ENCODE results near the gene RAB11FIP3.

The RAB11FIP3 gene

DNA sequence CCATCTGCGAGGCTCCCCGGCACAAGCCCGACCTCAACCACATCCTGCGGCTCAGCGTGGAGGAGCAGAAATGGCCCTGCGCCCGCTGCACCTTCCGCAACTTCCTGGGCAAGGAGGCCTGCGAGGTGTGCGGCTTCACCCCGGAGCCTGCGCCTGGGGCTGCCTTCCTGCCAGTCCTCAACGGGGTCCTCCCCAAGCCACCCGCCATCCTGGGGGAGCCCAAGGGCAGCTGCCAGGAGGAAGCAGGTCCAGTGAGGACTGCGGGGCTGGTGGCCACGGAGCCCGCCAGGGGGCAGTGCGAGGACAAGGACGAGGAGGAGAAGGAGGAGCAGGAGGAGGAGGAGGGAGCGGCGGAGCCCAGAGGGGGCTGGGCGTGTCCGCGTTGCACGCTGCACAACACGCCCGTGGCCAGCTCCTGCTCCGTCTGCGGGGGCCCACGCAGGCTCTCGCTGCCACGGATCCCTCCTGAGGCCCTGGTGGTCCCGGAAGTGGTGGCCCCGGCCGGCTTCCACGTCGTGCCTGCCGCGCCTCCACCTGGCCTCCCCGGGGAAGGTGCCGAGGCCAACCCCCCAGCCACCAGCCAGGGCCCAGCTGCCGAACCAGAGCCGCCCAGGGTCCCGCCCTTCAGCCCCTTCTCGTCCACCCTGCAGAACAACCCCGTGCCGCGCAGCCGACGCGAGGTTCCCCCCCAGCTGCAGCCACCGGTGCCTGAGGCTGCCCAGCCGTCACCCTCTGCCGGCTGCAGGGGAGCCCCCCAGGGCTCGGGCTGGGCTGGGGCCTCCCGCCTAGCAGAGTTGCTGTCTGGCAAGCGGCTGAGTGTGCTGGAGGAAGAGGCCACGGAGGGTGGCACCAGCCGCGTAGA lies 121.7 kb downstream of the RAB11FIP3 start:
- in situ Hi-C loops (cut with HindIII; ENCODE audit: low sequenced_read_pairs), result loop anchor here (25.0 kb wide), 1 partner anchor 90 kb away; the partner anchor contains the start of genes MCRIP2, METTL26, WDR90 and WFIKKN1

DNA sequence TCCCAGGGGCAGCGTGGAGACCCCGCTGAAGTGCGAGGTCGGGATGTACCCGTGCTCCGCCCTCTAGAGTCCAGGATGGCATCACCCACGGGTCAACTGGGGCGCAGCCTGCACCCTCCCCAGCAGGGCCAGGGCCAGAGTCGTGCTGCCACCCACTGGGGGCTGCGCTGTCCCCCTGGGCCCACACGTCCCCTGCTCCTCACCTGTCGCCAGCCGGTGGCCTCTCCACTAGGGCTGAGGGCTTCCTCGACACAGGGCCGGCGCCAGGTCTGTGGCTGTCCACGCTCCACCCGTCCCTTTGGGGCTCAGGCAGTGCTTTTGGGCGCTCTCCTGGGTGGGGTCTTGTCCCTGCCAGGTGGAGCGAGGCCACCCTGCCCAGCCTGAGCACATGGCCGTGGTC lies 123.1 kb downstream of the RAB11FIP3 start:
- in situ Hi-C loops (cut with HindIII; ENCODE audit: low sequenced_read_pairs), result loop anchor here (25.0 kb wide), 1 partner anchor 89 kb away; the partner anchor contains the start of genes MCRIP2, METTL26, WDR90 and WFIKKN1

- in situ Hi-C loops (cut with HindIII; ENCODE audit: low sequenced_read_pairs), result loop anchor here (25.0 kb wide), 1 partner anchor 88 kb away; the partner anchor contains the start of genes MCRIP2, METTL26, WDR90 and WFIKKN1
Measured at GRCh38 chr16:549544-550263, 124.3 kb downstream of the RAB11FIP3 start.

DNA sequence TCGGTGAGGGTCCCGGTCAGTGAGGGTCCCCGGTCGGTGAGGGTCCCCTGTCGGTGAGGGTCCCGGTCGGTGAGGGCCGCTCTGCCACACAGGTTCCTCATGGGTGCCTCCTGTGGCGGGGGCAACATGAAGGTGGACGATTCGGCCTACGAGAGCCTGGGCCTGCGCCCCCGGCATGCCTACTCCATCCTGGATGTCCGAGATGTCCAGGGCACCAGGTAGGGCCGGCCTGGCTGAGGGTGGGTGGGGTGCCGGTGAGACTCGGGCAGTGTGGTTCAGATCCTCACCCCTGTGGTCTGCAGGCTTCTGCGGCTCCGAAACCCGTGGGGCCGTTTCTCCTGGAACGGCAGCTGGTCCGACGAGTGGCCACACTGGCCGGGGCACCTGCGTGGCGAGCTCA lies 125.8 kb downstream of the RAB11FIP3 start:
- in situ Hi-C loops (cut with HindIII; ENCODE audit: low sequenced_read_pairs), result no loop called here

- in situ Hi-C loops (cut with HindIII; ENCODE audit: low sequenced_read_pairs), result no loop called here
Measured at GRCh38 chr16:552171-552570, 126.7 kb downstream of the RAB11FIP3 start.

GRCh38 chr16:553601-554296 lies 128.3 kb downstream of the RAB11FIP3 start:
- in situ Hi-C loops (cut with HindIII; ENCODE audit: low sequenced_read_pairs), result no loop called here

- in situ Hi-C loops (cut with HindIII; ENCODE audit: low sequenced_read_pairs), result no loop called here
Measured at GRCh38 chr16:554297-554621, 128.8 kb downstream of the RAB11FIP3 start.

GRCh38 chr16:554640-555365 lies 129.4 kb downstream of the RAB11FIP3 start:
- in situ Hi-C loops (cut with HindIII; ENCODE audit: low sequenced_read_pairs), result no loop called here

DNA sequence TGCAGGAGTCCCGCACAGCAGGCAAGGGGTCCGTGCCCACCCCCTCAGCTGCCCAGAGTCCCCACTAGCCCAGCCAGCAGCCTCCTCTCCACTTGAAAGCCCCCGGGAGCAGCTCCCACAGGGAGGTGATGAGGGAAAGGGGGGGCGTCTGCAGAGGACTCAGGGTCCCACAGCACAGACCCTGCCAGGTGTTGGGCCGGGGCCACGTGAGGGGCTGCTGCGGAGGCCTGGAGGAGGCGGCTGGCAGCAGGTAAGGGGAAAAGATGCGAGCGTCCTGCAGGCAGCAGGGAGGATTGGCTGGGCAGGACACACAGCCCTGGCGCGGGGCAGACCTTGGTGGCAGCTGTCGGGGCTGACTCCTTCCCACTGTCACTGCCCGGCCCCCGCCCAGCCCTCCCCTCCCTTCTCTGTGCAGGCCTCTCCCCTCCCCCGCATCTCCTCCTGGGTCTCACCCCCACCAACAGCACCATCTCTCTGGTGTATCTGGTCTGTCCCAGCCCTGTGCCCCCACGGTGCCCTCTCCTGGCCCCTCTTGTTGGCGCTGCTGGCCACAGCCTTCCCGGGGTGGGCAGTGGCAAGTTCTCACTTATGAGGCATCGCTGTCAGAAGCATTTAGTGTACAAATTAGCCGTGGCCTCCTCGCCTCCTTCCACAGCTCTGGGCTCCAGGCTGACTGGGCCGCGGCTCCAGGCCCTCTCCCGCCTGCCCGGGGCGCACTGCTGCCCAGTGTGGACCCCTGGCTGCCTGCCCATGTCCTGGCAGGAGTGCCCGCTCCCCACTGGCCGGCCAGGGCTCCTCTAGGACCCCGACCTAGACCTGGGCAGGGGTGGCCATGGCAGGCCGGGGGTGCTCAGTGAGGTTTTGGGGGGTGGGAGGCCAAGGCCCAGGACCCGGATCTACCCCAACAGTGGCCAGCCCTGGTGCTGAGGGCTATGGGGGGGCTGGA lies 130.4 kb downstream of the RAB11FIP3 start:
- in situ Hi-C loops (cut with HindIII; ENCODE audit: low sequenced_read_pairs), result no loop called here

GRCh38 chr16:556474-557173 lies 131.2 kb downstream of the RAB11FIP3 start:
- in situ Hi-C loops (cut with HindIII; ENCODE audit: low sequenced_read_pairs), result no loop called here

DNA sequence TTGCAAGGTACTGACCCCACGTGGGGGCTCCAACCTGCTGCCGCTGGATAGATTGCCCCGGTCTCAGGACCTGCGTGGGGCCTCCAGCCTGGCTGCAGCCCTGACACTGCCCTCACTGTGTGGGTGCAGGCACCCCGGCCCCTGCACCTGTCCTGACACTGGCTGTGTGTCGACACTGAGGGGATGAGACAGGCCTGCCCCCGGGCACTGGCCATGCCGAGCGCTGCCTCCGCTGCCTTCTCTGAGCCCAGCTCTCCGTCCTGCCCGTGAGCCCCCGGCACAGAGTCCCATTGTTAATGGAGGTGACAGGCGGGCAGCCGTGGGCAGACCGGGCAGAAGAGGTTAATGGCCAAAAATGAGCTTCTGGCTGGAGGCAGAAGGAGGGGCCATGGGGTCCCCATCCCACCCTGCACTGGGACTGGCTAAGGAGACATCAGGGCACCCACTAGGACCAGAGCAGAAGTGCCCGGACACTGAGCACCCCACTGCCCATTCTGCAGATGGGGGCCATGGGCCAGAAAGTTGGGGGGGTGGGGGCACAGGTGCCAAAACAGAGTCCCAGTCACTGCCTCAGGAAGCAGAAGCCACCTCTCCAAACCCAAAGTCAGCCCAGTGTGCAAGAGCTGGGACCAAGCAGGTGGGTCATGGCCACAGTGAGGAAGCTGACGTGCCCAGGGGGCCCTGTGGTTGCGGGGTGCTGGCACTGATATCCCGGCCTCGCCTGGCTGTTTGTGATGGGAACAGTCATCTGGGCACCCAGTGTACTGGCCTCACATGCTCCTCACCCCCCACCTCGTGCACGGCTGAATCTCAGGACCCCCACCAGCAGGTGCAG lies 132.2 kb downstream of the RAB11FIP3 start:
- in situ Hi-C loops (cut with HindIII; ENCODE audit: low sequenced_read_pairs), result no loop called here

DNA sequence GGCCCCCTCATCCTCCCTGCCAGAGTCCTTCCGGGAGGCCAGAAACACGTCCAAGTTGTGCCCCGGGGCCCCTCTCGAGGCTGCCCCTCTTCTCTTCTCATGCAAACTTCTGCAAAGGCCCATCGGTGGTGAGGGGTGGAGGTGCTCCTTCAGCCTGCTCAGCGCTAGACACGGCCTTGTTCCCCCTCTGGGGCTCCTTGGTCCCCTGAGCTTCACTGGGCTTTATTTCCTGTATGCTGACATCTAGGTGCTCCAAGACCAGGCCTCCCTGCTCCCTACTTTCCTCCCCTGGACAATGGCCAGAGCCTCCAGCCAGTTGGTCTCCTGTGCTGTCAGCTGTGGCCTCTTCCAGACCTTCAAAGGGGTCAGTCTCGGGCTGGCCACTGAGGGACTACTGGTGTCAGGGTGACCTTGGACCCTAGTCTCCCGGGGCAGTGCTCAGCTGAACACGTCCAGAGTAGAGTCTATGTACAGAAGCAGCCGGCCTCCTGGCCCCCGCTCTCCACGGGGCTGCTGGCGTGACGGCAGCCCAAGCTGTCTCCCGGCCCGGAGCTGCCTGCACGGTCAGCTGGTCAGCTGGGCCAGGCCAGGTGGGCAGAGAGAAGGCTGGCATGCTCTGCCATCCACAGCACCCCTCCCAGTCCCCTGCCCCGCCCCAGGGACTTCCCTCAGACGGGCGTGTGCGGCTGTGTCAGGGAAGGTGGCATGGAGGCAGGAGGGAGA lies 133.0 kb downstream of the RAB11FIP3 start:
- in situ Hi-C loops (cut with HindIII; ENCODE audit: low sequenced_read_pairs), result no loop called here

GRCh38 chr16:559021-559380 lies 133.6 kb downstream of the RAB11FIP3 start:
- in situ Hi-C loops (cut with HindIII; ENCODE audit: low sequenced_read_pairs), result no loop called here

DNA sequence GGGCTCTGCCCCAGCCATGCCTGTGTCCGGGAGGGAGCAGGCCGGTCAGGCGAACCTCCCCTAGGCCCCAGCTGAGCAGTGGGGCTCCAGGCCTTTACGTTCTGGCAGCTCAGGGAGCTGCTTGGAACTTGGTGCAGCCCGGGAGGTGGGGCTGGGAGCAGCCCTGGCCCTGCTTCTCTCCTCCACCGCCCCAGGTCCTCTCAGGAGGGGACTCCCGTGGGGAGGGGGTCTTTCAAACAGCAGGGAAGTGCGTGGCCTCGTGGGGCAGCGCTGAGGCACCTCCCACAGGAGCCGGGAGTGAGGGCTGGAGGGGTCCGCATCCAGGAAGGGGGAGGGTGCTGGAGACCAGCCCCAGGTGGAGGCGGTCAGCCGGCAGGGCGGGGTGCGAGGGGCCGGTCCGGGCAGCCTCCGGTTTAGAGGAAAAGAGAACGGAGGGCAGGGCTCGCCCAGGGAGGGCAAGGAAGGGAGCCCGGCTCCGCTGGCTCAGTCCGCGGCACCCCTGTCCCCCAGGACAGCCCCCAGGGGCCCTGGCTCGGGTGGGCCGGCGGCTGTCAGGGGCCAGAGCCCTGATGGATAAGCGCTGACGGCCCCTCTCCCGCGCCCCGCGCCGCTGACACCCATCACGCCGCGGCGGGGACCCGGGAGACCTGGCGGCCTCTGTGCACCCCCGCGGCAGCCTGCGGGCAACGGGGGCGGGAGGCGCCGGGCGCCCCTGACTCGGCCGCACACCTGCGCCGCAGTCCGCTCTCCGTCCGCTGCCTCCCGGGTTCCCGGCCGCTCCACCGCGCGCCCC lies 134.2 kb downstream of the RAB11FIP3 start:
- in situ Hi-C loops (cut with HindIII; ENCODE audit: low sequenced_read_pairs), result no loop called here

GRCh38 chr16:560204-560700 lies 134.8 kb downstream of the RAB11FIP3 start, which contains the start of gene PRR35:
TSS of gene PRR35 (plus strand) at chr16:560394. CDS start at chr16:563295, 2,901 bp downstream.
- in situ Hi-C loops (cut with HindIII; ENCODE audit: low sequenced_read_pairs), result no loop called here

DNA sequence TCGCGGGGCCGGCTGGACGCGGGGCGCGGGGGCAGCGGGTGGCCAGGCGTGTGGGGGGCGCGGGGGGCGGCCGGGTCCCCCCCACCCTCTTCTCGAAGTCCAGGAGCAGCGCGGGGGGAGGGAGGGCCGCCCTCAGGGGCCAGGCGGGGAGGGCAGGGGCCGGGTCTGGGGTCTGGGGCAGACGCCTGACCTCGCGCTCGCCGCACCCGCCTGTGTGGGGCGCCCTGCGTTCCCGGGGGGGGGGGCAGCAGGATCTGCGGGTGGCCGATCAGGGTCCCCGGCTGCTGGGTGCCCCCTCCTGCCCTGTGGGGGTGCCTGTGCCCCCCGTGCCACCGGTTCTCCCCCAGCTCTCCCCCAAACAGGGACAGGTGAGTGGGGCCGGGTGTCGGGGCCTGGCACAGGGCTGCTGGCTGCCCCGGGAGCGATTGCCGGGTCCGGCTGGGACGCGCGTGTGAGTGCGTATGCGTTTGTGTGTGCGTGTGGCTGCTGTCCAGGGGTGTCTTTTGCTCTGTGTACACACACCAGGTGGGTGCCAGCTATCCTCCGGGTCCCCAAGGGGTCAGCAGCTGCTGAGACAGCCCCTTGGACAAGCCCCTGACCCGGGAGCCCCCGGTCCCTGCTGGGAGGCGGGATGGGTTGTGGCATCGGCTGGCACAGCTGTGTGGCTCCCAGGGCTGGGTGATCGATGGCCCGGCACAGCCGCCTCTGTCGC lies 135.4 kb downstream of the RAB11FIP3 start:
- in situ Hi-C loops (cut with HindIII; ENCODE audit: low sequenced_read_pairs), result no loop called here
